Measurements from ENCODE around the gene PRKG1.

- no peak for TF ChIP-seq EZH2phosphoT487 (IDR thresholded peaks at IDR 0.05; ENCODE audit: borderline replicate concordance)
- no peak for TF ChIP-seq CTCF (conservative IDR thresholded peaks at IDR 0.05; ENCODE audit: low read length)
These were observed 94.8 kb downstream of the PRKG1 start for GRCh38 chr10:51169111-51169510.

Data from Loucy (cell line).